ENCODE results near the gene PDE11A.

DNA sequence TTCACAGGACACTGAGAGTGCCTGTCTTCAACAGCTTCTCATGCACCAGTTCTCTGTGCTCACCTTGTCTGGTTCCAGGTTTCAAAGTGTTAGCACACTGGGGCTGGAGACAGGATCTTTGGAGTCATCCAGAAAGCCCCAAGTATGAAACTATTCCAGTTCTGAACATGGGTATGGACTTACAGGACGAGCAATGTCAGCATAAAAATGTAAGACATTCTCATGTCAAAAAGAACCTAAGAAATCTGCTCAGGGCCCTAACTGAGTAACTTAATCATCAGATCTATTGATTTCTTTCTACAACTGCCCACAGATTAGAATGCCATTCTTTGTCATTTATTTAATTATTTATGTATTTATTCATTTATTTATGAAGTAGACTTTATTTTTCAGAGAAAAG lies 495.5 kb downstream of the PDE11A start:
- TF ChIP-seq, protein P1, sequence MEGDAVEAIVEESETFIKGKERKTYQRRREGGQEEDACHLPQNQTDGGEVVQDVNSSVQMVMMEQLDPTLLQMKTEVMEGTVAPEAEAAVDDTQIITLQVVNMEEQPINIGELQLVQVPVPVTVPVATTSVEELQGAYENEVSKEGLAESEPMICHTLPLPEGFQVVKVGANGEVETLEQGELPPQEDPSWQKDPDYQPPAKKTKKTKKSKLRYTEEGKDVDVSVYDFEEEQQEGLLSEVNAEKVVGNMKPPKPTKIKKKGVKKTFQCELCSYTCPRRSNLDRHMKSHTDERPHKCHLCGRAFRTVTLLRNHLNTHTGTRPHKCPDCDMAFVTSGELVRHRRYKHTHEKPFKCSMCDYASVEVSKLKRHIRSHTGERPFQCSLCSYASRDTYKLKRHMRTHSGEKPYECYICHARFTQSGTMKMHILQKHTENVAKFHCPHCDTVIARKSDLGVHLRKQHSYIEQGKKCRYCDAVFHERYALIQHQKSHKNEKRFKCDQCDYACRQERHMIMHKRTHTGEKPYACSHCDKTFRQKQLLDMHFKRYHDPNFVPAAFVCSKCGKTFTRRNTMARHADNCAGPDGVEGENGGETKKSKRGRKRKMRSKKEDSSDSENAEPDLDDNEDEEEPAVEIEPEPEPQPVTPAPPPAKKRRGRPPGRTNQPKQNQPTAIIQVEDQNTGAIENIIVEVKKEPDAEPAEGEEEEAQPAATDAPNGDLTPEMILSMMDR (IDR thresholded peaks at IDR 0.05), result no peak
- TF ChIP-seq POLR2A (IDR thresholded peaks at IDR 0.05) (no peak), POLR2AphosphoS5 (IDR thresholded peaks at IDR 0.05) (no peak)

Measured in transverse colon (tissue), 4 donors.